HG02943 (cell line): ENCODE results near the gene TBCD.

ENCODE experiments used
- ATAC-seq: cut with Tn5 transposase; IDR thresholded peaks from one replicate; pipeline ENCODE4 v1.9.1; 2021; ENCODE audit warnings: mild to moderate bottlenecking, low read depth, moderate library complexity; ENCODE audit not compliant: unreplicated experiment

TBCD gene

DNA sequence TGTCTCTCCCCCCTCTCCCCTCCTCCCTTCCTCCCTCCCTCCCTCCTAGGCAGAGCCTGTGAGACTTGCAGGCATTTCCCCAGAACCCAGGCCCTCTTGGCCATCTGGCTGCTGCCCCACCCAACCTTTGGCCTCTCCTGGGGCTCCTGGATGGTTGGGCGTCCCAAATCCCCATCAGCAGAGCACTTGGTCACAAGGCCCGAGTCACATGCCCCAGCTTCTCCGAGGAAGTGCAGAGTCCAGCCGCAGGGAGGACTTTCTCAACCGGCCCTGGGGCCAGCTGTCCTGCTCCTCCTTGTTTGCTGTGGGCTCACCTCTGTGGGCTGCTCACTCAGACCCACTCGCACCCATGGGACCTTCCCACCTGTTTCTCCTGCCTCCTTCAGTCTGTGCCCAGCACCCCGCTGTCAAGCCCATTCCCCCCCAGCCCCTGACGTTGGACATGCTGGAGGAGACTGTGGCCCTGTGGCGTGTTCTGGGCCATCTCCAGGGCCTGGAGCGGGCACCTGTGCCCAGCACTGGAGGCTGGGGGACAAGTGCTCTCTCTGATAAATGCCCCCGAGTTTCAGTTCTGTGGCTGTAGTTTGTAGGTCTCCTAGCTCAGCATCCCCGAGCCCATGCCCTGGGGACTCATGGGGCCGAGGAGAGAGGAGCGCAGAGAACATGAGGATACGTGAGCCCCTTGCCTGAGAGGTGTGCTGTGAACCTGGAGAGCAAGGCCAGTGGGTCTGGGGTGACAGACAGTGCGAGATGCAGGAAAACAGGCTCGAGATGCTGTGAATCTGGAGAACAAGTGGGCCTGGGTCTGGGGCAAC, 130.2 kb downstream of the TBCD start:
- no peak for ATAC-seq

DNA sequence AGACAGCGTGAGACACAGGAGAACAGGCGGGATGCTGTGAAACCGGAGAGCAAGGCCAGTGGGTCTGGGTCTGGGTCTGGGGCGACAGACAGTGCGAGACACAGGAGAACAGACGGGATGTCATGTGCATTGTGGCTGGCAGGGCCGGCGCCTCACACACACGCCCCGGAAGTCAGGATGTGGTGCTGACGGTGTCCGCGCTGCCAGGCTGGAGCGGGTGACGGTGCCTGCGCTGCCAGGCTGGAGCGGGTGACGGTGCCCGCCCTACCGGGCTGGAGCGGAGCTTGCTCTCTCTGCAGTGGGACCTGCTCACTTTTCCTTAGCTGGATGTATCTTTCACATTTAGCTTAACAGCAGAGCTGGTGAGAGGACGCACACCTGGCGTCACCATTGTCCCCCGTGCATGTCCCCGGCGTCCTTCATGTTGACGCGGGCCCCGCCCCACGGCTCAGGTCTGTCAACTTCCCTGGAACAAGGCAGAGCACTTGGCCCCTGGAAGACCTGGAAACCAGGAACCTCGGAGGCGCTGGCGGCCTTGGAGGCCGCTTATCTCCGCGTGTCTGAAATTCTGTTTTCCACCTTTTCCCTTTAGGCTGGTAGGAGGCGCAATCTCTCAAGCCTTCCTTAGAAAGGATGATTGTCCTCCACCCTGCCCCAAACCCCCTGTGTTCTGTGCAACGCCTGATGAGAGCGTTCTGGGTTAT, 131.0 kb downstream of the TBCD start:
- no peak for ATAC-seq

DNA sequence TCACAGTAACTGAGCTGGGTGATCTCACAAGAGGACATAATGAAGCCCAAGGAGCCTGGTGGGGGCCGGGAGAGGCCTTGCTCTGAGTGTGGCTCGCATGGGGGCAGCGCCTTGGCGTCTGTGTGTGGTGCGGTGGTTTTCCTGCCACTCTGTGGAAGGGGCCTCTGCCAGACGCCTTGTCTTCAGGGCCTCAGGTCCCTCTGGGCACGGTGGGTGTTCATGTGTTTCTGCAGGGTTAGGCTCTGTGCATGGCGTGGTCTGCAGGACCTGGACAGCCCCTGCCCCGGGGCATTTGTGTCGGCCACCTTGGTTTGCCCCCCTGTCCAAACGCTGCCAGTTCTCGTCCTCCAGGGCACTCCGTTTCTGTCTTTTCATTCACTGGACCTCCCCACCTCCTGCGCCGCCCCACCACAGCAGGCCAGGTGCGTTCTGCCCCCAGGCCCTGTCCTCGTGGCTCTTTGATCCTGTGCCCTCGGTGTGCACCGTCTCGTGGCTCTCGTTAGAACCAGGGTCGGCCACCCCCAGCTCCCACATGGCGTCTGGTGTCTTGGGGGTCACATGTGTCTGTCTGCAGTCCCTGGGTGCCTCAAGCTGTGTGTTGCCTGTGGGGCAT, 131.7 kb downstream of the TBCD start:
- ATAC-seq, result no peak

DNA sequence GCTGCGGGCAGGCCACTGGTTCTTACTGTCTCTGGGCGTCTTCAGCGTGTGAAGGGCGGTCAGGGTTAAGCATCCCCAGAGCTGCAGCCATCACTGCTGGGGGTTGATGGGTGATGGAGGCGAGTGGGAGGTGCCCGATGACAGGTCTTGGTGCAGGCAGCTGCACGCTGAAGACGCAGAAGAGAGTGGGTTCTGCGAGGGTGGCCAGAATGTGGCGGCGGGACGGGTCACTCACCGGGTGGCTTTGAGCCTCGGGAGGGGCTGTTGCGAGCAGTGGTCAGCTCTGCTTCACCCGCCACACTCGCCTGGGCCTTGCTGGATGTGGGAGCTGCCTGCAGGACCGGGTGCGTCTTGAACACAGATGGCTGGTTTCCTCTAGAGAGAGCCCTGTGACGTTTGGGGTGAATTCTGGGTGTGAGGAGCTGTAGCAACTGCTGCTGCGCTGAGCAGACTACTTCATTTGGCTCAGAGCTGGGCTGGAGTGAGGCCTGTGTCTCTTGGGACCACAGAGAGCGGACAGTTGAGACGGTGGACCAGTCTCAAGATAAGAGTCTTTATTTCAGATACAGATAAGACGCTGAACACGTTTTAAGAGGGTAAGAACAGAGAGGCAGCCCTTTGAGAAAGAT, 132.6 kb downstream of the TBCD start:
- no peak for ATAC-seq

DNA sequence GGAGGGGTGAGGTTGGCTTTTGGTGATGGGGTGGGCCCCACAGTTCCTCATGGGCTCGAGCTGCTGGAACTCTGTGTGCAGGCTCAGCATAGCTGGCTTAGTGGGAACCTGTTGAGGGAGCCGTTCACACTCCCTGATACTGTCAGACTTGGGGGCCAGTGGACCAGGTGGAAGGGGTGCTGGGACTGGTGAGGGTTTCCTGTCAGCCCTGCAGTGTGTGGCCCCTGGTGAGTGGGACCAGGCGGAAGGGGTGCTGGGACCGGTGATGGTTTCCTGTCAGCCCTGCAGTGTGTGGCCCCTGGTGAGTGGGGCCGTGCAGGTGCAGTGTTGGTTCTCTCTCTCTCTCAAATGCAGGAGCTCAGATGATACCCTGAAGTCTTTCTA, 133.1 kb downstream of the TBCD start:
- no peak for ATAC-seq

DNA sequence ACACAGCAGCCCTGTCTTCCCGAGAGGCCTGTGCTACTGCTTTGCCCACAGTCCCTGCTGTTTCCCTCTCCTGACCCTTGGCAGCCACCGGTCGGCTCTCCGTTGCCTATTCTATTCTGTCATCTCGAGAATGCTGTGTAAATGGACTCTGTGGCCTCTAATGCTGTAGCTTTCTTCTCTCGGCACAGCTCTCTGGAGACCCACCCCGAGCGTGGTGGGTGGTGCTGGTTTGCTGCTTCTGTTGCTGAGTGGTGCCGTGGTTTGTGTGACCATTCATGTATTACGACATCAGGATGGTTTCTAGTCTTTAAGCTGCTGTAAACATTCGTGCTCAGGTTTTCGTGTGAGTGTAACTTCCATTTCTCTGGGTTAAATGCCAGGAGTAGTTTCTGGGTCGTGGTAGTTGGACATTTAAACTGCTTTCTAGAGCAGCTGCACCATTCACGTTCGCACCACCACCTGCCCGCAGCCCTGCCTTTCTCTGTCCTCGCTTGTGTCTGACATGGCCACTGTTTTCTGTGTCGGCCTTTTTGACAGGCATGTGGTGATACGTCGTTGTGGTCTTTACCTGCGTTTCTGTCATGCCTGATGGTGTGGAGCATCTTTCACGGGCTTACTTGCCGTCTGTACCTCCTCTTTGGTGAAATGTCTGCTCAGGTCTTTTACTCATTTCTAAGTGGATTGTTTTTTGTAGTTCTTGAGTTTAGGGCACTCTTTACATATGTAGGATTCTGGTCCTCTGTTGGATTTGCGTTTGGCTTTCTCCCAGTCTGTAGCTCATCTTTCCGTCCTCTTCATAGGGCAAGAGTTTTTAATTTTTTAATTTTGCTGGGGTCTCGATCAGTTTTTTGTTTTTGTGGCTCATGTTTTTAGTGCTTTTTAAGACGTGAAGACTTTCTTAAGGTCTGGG, 135.6 kb downstream of the TBCD start:
- no peak for ATAC-seq

DNA sequence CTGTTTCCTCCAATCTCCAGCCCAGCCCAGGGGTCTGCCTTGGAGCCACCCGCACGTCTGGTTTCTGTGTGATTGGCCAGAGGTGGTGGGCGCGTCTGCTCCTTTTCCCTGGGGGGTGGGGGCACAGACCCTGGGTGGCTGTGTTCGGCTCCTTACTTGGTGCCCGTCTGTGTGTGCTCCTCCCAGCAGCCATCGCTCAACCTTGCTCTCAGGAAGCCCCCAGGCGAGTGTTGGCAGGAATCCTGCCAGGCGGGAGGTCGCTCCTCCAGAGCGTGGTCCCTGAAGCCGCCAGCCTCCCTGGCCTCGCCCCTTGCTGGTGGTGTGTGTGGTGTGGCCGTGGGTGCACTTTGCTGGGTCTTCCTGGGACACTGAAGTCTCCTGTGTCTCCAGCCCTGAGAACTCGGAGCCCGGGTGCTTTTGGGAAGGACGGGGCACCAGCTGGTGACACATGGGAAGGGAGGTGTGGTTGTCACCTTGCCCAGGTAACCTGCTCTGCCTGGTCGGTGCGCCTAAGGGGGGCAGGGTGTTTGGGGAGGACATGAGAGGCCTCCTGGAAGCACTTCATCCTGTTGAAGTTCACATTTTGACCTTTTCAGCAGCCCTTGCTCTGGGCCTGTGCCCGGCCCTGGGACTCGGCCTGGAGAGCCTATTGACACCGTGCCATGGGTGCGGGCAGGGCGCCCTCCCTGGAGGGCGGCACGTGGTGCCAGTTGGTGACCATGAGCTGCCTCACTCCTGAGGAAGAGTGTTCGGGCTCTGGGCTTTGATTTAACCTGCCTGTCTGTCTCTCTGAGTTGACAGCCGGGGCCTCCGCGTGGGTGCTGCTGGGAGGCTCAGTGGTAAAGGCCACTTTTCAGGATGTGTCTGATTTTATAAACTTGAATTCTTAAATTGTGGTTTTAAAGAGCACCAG, 137.0 kb downstream of the TBCD start:
- no peak for ATAC-seq

DNA sequence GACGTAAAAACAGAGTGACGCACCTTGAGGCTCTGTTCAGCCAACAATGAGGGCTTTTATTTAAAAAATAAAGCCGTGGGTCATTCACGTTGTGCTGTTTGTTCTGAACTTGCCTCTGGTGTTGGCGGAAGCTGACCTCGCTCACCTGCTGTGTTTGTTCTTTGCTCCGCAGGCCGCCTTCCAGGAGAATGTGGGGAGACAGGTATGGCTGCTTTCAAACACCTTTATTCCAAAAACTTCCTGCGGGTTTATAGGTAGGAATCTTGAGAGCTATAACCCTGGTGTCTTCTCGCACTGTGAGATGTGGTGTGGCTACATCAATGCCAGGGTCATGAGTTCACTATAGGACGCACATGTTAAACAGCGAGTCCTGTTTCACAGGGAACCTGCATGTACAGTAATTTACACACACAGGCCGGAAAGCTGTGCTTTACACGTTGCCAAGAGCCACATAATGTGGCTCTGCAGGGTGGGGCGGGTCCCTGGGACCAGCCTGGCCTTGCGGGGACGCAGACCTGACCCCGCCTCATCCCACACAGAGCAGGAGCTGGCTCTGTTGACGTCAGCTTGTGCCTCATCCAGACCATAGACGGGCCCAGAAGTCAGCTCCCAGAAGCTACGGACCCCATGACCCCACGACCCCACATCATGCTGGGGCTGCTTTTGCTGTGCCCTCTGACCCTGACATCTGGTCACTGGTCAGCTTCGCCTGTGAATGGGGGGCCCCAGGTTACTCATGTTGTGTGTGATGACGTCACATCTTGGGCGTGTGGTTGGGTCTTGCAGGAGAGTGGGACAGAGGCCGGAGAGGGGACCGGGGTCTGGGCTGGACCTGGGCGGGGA, 137.9 kb downstream of the TBCD start:
- no peak for ATAC-seq

DNA sequence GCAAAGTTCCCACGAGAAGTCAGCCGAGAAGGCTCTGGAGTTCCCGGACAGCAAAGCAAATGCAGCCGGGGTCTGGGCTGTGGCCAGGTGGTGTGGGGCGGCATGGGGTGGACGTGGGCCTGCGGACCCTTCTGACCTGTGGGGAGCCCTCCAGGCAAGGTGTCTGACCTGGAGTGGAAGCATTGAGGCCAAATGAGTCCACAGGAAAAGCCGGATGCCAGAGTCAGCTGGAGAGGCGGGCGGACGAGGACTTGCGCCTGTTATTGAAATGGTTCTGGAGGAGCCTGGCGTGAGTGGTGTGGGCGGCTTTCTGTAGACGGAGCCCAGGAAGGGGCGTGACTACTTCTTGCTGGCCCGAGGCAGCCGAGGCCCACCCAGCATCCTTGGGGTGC, 138.5 kb downstream of the TBCD start:
- no peak for ATAC-seq

DNA sequence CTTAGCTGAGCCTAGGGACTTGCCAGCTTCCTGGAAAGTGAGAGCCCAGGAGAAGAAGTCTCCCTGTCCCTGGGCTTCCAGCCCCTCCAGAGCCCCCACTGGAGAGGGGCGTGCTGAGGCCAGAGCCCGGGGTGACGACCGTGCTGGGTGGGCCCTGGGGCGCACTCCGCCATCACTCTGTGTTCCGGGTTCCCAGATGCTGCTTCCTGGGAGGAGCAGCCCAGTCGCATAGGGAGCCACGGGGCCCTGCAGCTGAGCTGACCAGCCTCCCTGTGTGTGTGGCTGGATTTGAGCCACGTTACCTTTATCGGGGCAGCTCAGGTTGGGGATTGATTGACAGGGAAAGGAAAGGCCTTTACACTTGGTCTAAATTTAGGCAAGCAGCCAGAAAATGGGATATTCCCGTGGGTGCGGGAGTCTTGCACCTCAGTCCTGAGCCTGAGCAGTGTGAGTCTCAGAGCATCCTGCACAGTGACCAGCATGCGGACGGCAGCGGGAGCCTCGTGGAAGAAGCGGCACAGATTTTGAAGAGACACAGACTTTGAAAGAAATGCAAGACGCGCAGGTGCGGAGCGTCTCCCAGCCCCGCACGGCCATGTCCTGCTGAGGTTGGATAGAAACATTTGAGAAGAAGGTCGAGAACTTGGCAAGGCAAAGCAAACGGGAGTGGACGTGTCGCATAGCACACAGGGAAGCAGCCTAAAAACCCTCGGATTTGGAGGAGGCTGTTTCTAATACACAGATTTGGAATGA, 139.2 kb downstream of the TBCD start:
- ATAC-seq, result no peak

DNA sequence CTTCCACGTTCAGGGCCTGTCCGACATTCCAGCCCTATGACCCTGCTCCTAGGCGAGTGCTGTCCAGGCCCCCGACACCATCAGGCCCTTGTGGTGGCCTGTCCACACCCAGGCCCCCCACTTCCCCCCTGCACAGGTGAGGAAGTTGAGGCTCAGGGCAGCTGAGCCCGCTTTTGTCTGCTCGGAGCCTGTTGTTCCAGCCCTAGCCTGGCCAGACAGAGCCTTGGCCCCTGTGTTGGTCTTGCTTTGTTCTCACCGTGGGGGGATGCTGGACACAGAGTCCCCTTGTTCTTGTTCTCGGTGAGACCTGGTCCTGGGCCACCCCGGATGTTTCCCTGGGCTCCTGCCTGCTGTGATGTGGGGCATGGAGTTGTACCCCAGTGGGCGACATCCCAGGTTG, 140.0 kb downstream of the TBCD start:
- ATAC-seq, result no peak

DNA sequence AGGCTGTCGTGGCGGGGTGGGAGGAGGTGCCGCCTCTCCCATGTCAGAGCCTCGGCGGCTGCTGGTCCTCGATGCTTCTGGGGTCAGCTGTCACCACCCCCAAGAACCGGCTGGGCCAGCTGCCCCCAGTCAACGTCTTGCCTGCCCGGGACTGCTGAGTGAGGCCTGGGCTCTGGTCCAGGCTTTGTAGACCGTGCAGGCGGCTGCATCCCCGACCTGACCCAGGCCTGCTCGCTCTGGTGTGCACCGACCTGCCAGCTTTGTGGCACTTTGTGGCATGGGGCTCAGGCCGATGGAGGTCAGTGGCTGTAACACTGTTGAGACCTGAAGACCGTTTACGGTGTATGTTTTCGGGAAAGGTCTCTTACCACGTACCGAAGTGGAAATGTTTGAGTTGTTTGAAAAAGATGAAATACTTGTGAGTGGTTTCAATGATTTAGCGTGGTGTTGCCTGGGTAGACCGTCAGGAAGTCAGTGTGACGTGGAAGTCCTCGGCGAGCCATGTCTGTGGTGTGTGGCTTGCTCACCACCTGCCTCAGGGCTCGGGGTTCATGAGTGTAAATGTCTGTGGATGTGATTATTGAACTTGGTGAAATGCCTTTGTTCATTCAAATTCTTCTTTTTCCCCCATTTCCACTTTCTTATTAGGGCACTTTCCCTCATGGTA, 141.2 kb downstream of the TBCD start:
- no peak for ATAC-seq

DNA sequence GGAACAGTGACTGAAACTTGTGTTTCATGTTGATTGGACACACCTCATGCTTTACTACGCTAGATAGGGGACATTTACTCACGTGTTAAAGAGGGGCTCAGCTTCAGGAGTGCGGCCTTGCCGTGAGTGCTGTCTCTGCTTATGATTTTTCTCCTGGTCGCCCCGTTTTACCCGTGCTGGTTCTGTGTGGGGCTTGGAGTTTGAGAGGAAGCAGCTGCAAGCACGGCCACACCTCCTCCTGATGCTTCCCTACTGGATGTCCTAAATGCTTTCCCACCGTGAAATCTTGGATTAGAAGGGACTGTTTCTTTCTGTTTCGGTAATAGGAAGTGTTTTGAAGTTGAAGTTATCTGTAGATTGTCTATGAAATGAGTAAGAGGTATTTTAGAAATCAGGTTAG, 141.9 kb downstream of the TBCD start:
- no peak for ATAC-seq

DNA sequence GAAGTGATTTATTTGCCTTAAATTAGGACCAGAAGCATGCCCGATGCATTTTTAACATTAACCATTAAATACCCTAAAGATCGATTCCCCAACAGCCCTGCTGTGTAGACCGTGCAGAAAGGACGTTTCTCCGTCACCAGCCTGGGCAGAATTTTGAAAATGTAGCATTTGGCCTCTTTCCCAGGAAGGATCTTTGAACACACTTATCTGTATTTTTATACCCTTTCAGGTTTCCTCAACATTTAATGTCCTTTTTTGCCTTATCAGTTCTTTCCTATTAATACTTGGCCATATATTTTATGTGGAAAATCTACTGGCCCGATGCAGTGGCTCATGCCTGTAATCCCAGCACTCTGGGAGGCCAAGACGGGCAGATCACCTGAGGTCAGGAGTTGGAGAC, 142.5 kb downstream of the TBCD start:
- no peak for ATAC-seq

DNA sequence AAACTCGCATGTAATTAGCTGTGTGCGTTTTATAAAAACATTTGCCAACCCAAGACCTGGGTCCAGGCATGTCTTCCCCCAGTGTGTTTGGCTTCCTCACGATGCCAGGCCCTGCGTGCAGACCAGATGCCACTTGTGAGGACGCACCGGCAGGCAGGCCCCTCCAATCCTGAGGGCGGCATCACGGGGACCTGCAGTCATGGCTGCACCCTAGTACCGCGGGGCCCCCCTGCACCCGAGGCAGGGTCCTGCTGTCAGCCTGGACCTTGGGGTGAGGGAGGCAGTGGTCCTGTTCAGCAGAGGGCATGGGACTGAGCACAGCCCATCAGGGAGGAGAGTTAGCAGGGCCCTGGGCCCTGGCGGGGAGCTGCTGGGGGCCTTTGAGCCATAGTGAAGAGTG, 143.2 kb downstream of the TBCD start:
- ATAC-seq, result no peak

DNA sequence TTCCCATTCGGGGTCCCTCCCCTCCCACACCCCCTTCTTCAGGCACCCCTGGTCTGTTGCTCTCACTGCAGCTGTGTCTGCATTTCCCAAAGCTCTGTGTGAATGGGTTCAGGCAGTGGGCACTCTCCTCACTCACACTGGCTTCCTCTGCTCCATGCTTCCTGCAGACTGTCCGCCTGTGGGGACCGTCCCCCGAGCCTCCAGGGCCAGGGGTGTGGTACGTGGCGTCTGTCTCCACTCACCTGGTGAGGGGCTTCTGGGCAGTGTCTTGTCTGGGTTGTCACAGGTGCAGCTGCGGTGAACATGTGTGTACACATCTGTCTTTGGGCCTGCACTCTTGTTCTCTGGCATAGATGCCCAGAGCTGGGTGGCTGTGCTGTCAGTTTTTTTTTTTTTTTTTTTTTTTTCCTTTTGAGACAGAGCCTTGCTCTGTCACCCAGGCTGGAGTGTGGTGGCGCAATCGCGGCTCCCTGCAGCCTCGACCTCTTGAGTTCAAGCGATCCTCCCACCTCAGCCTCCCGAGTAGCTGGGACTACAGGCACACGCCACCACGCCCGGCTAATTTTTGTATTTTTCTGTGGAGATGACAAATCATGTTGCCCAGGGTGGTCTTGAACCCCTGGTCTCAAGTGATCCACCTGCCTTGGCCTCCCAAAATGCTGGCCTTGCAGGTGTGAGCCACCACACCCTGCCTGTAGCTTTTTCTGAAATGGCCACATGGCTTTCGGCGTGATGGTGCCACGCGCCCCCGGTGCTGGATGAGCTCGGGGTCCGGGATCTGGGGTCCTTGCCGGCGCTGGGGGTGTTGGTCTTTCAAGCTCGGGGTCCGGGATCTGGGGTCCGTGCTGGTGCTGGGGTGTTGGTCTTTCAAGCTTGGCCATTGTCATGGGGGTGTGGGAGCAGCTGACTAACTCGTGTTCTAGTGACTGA, 144.5 kb downstream of the TBCD start:
- ATAC-seq, result no peak
